ENCODE data around the gene TSPAN15.

DNA sequence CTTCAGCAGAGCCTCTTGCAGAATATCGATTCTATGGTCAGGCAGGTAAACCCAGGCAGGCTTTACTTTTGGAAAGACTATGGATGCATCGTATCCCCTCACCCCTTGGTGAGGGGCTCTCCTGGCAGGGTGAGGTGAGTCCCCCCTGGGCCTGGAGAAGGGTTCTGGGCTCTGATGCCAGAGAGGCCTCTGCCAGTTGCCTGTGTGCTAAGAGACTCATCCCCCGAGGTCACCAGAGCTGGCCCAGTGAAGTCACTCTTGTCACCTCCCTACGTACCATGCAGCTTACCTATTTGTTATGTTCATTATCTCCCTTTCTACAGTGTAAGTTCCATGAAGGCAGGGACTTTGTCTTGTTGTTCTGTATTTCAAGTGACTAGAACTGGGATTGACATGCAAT is 51.3 kb downstream of the TSPAN15 start:
- TF ChIP-seq, protein P1, sequence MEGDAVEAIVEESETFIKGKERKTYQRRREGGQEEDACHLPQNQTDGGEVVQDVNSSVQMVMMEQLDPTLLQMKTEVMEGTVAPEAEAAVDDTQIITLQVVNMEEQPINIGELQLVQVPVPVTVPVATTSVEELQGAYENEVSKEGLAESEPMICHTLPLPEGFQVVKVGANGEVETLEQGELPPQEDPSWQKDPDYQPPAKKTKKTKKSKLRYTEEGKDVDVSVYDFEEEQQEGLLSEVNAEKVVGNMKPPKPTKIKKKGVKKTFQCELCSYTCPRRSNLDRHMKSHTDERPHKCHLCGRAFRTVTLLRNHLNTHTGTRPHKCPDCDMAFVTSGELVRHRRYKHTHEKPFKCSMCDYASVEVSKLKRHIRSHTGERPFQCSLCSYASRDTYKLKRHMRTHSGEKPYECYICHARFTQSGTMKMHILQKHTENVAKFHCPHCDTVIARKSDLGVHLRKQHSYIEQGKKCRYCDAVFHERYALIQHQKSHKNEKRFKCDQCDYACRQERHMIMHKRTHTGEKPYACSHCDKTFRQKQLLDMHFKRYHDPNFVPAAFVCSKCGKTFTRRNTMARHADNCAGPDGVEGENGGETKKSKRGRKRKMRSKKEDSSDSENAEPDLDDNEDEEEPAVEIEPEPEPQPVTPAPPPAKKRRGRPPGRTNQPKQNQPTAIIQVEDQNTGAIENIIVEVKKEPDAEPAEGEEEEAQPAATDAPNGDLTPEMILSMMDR (conservative IDR thresholded peaks at IDR 0.05 in 1 of 2, IDR thresholded peaks at IDR 0.05 in 1 of 2; ENCODE audit: low read depth in 1 of 2, low read length in 2 of 2) = no peak
- no peak for TF ChIP-seq EZH2 (IDR thresholded peaks at IDR 0.05; ENCODE audit: low read length, missing control alignments)
